HepG2 (cell line): Measurements from ENCODE around the gene CDC37L1. TPM values are rescaled to one million over a fixed set of nuclear protein-coding genes. Genes with fewer than 3 reads are reported as not detected.

Experiments used
- ETV6 ChIP-seq: sonication (generic); formaldehyde crosslinking; conservative IDR thresholded peaks from 2 replicates; pipeline ENCODE4 v1.4.0; 2020; ENCODE audit warnings: missing genetic modification reagents
- KIAA2018 ChIP-seq: sonication (generic); formaldehyde crosslinking; IDR thresholded peaks from 2 replicates; pipeline ENCODE4 v1.5.0; 2020; ENCODE audit warnings: mild to moderate bottlenecking, missing genetic modification reagents, borderline replicate concordance
- NFATC3 ChIP-seq: sonication (generic); formaldehyde crosslinking; IDR thresholded peaks from 2 replicates; pipeline ENCODE4 v1.5.1; 2020; ENCODE audit warnings: mild to moderate bottlenecking, missing genetic modification reagents
- NKX3-1 ChIP-seq: sonication (generic); formaldehyde crosslinking; IDR thresholded peaks from 2 replicates; pipeline ENCODE4 v1.5.0; 2020; ENCODE audit warnings: missing genetic modification reagents
- NR2F1 ChIP-seq, 2 experiments: fragments of 450-650 bp in 1 of 2; formaldehyde crosslinking in 1 of 2; IDR thresholded peaks; 2 replicates each; pipeline versions ENCODE4 v1.5.0 to v1.6.1; 2016 to 2020; ENCODE audit warnings: mild to moderate bottlenecking in 1 of 2, missing compliant biosample characterization in 1 of 2, missing genetic modification reagents in 1 of 2, moderate library complexity in 1 of 2
- RARA ChIP-seq: IDR thresholded peaks from 2 replicates; pipeline ENCODE4 v1.6.1; 2016; ENCODE audit warnings: missing genetic modification reagents, missing compliant biosample characterization
- TCF7 ChIP-seq: sonication (generic); IDR thresholded peaks from 2 replicates; pipeline ENCODE4 v1.6.1; 2016; ENCODE audit warnings: antibody characterized with exemption, low read depth
- TCF7L2 ChIP-seq: IDR thresholded peaks from 2 replicates; pipeline ENCODE4 v1.6.1; 2011; ENCODE audit warnings: mild to moderate bottlenecking, low read depth, low read length, moderate library complexity
- TGIF2 ChIP-seq: IDR thresholded peaks from 2 replicates; pipeline ENCODE4 v1.6.1; 2016; ENCODE audit warnings: control low read depth, missing compliant biosample characterization
- ZNF33A ChIP-seq: sonication (generic); formaldehyde crosslinking; IDR thresholded peaks from 2 replicates; pipeline ENCODE4 v1.5.1; 2020; ENCODE audit warnings: missing genetic modification reagents, mild to moderate bottlenecking, moderate library complexity, borderline replicate concordance
- ZNF703 ChIP-seq: sonication (generic); formaldehyde crosslinking; IDR thresholded peaks from 2 replicates; pipeline ENCODE4 v1.5.1; 2020; ENCODE audit warnings: missing genetic modification reagents, mild to moderate bottlenecking, moderate library complexity, borderline replicate concordance
- ZNF777 ChIP-seq: sonication (generic); formaldehyde crosslinking; IDR thresholded peaks from 2 replicates; pipeline ENCODE4 v1.4.0; 2020; ENCODE audit warnings: missing genetic modification reagents
- polyA plus RNA-seq, 8 experiments: library from polyadenylated mRNA; depleted of rRNA in 3 of 8; stranded (reverse) in 7 of 8; unstranded in 1 of 8; fragments of >200 nt; fragmentation: Illumina TruSeq in 4 of 8; extraction: Trizol in 4 of 8; gene quantifications; 2 replicates each; pipeline versions ENCODE4 v1.2.1 to v1.2.3, GENCODE V29; 2011 to 2016; ENCODE audit warnings: low read depth in 4 of 8, missing spikeins in 1 of 8, mixed read lengths in 1 of 8; ENCODE audit not compliant: insufficient read depth in 1 of 8
- total RNA-seq, 5 experiments: library from RNA; depleted of rRNA; stranded (reverse); fragments of >200 nt; fragmentation: Illumina TruSeq; extraction: Trizol; gene quantifications; 2 replicates each; pipeline ENCODE4 v1.2.3, GENCODE V29; 2016; ENCODE audit warnings: low read depth in 1 of 5
- TF ChIP-seq, protein P1 (sequence below): sonication (generic); formaldehyde crosslinking; IDR thresholded peaks from 2 replicates; pipeline ENCODE4 v1.4.0; 2020; ENCODE audit warnings: missing genetic modification reagents
- TF ChIP-seq, protein P2 (sequence below): sonication (generic); formaldehyde crosslinking; conservative IDR thresholded peaks from 2 replicates; pipeline ENCODE4 v1.4.0; 2020; ENCODE audit warnings: missing genetic modification reagents
- TF ChIP-seq, protein P3 (sequence below): sonication (generic); formaldehyde crosslinking; IDR thresholded peaks from 2 replicates; pipeline ENCODE4 v1.5.0; 2020; ENCODE audit warnings: missing genetic modification reagents

The CDC37L1 gene
- total and polyA plus RNA-seq, 2 of the 13 experiments (the other 11 are each of a cell fraction or from before 2014, with no cell fraction given), result 5.5 to 17.0 TPM

DNA sequence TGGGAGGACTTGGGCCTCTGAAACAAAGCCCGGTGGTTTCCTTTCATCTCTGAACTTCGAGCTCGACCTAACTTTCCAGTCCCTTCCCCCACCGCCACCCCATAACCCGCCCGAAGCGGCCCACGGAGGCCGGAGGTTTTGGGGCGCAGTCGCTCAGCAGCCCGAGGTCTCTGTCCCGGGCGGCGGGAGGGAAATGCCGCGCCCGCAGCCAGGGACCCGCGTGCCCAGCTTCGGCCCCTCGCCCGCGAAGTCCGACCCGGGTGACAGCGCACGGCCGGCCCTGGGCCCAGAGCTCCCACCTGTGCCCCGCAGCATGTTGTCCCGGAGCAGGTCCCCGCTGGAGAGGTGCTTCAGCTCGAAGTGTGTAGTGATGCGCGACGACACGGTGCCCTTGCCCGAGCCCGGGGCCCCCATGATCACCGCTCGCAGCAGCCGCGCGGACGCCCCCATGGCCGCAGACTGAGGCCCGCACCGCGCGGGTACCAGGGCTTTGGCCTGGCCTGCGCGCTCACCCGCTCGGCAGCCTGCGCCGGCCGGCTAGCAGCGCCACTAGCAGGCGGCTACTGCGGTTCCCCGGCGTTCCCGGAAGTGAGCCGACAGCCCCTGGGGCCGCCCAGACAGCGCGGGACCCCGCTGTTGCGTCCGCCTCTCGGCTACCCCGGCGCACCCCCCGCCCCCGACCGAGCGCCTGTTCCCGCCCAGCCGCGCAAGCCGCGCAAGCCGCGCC lies 61.4 kb downstream of the CDC37L1 start, which contains the start of gene AK3 (continued):
- TF ChIP-seq KIAA2018 (CRISPR knock-in tag), result no peak
- peak; percentile 79 for TF ChIP-seq ETV6 (CRISPR knock-in tag)
- TF ChIP-seq, protein P1, sequence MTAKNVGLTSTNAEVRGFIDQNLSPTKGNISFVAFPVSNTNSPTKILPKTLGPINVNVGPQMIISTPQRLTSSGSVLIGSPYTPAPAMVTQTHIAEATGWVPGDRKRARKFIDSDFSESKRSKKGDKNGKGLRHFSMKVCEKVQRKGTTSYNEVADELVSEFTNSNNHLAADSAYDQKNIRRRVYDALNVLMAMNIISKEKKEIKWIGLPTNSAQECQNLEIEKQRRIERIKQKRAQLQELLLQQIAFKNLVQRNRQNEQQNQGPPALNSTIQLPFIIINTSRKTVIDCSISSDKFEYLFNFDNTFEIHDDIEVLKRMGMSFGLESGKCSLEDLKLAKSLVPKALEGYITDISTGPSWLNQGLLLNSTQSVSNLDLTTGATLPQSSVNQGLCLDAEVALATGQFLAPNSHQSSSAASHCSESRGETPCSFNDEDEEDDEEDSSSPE, result peak; percentile 84
- TF ChIP-seq, protein P2, sequence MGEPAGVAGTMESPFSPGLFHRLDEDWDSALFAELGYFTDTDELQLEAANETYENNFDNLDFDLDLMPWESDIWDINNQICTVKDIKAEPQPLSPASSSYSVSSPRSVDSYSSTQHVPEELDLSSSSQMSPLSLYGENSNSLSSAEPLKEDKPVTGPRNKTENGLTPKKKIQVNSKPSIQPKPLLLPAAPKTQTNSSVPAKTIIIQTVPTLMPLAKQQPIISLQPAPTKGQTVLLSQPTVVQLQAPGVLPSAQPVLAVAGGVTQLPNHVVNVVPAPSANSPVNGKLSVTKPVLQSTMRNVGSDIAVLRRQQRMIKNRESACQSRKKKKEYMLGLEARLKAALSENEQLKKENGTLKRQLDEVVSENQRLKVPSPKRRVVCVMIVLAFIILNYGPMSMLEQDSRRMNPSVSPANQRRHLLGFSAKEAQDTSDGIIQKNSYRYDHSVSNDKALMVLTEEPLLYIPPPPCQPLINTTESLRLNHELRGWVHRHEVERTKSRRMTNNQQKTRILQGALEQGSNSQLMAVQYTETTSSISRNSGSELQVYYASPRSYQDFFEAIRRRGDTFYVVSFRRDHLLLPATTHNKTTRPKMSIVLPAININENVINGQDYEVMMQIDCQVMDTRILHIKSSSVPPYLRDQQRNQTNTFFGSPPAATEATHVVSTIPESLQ (CRISPR knock-in tag), result 0 out of 2 replicates have a peak, but pooled peaks have one; percentile 55
- no peak; the same call in 1 of the 2 replicates for TF ChIP-seq TCF7L2
- TF ChIP-seq TCF7, result peak; percentile 84
- TF ChIP-seq NKX3-1 (CRISPR knock-in tag), result peak; percentile 71
- TF ChIP-seq, protein P3, sequence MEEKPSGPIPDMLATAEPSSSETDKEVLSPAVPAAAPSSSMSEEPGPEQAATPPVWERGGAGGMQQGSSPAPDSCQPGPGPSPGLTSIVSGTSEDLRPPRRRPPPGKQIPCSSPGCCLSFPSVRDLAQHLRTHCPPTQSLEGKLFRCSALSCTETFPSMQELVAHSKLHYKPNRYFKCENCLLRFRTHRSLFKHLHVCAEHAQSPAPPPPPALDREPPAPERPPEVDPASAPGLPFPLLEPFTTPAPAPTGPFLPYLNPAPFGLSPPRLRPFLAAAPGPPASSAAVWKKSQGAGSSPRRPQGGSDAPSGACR, result peak; percentile 18; the same call in 1 of the 2 replicates
- peak; percentile 15 to 44; a peak in 2 of 4 replicates for TF ChIP-seq NR2F1 (CRISPR knock-in tag; IDR thresholded peaks at IDR 0.05)
- TF ChIP-seq ZNF33A (CRISPR knock-in tag), result no peak
- no peak; the same call in 1 of the 2 replicates for TF ChIP-seq TGIF2 (CRISPR knock-in tag)
- TF ChIP-seq RARA (CRISPR knock-in tag), result 0 out of 2 replicates have a peak, but pooled peaks have one; percentile 19
- TF ChIP-seq NFATC3 (CRISPR knock-in tag), result no peak
- peak; percentile 91 for TF ChIP-seq ZNF703 (CRISPR knock-in tag)
- TF ChIP-seq ZNF777 (CRISPR knock-in tag), result peak; percentile 73; the same call in 1 of the 2 replicates
